HUES48 (cell line): ENCODE results near the gene THEMIS2.
"Not testable (repeated sequence)": the region's sequence is repeated elsewhere in the genome, so short reads cannot be mapped to it uniquely, and the experiment has no call there.

ENCODE experiments used
- H3K27ac ChIP-seq: one replicate; pipeline ENCODE4 v1.7.0; 2013; ENCODE audit warnings: low read depth, low read length, inconsistent platforms
- H3K27me3 ChIP-seq: 2 replicates; pipeline ENCODE4 v1.6.1; 2013; ENCODE audit warnings: mild to moderate bottlenecking, low read length; ENCODE audit not compliant: control insufficient read depth, insufficient read depth
- H3K36me3 ChIP-seq: 2 replicates; pipeline ENCODE4 v1.6.1; 2013; ENCODE audit warnings: low read length; ENCODE audit not compliant: control insufficient read depth, insufficient read depth
- H3K4me1 ChIP-seq: 2 replicates; pipeline ENCODE4 v1.6.1; 2013; ENCODE audit warnings: mild to moderate bottlenecking, low read length; ENCODE audit not compliant: control insufficient read depth, insufficient read depth
- H3K4me3 ChIP-seq: 2 replicates; pipeline ENCODE4 v1.5.1; 2013; ENCODE audit warnings: mild to moderate bottlenecking, low read depth, low read length
- H3K9ac ChIP-seq: 2 replicates; pipeline ENCODE4 v1.6.1; 2013; ENCODE audit warnings: mild to moderate bottlenecking, low read depth, low read length, moderate library complexity
- H3K9me3 ChIP-seq: 2 replicates; pipeline ENCODE4 v1.6.1; 2013; ENCODE audit warnings: low read length; ENCODE audit not compliant: control insufficient read depth, insufficient read depth

Gene THEMIS2

DNA sequence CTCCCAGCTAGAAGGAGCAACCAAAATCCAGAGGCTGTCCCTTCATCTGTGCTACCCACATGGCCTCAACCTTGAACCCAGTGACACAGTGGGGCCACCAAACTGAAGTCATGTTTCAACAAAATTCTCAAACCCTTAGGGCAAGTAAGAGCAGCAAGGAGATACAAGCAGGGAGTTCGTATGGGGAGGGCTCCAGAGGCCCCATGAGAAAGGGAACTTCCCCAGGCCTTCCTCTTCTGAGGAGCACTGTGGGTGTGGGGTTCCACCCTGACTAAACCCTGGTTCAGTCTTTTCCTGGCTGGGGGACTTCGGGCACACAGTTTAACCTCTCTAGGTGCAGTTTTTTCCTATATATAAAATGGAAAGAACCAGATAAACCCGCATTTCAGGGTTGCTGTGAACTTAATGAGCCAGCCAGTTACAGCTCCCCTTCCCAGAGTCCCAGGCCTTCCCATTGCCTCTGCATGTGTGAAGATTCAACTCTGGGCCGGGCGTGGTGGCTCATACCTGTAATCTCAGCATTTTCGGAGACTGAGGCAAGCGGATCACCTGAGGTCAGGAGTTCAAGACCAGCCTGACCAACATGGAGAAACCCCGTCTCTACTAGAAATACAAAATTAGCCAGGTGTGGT is 8.0 kb upstream of the THEMIS2 start:
- Histone ChIP-seq H3K36me3 (no peaks in the 10 kb centered on the region), H3K27ac (no peak overlapping the region), H3K9me3 (no peaks in the 10 kb centered on the region), H3K9ac (no peak overlapping the region), H3K4me1 (no peaks in the 10 kb centered on the region), H3K27me3 (no peaks in the 10 kb centered on the region), H3K4me3 (no peak overlapping the region)

DNA sequence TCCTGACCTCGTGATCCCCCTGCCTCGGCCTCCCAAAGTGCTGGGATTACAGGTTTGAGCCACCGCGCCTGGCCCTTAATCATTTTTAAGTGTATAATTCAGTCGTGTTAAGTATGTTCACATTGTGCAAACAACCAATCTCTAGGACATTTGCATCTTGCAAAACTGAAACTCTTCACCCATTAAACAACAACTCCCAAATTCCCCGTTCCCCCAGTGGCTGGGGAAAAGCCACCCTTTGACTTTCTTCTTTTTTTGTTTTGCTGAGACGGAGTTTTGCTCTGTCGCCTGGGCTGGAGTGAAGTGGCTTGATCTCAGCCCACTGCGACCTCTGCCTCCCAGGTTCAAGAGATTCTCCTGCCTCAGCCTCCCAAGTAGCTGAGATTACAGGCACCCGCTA is 6.5 kb upstream of the THEMIS2 start:
- no peaks in the 10 kb centered on the region for H3K4me1 ChIP-seq
- H3K4me3 ChIP-seq = no peak overlapping the region
- no peaks in the 10 kb centered on the region for H3K9me3 ChIP-seq
- no peaks in the 10 kb centered on the region for H3K36me3 ChIP-seq
- no peak overlapping the region for H3K9ac ChIP-seq
- no peaks in the 10 kb centered on the region for H3K27me3 ChIP-seq
- H3K27ac ChIP-seq = no peak overlapping the region

DNA sequence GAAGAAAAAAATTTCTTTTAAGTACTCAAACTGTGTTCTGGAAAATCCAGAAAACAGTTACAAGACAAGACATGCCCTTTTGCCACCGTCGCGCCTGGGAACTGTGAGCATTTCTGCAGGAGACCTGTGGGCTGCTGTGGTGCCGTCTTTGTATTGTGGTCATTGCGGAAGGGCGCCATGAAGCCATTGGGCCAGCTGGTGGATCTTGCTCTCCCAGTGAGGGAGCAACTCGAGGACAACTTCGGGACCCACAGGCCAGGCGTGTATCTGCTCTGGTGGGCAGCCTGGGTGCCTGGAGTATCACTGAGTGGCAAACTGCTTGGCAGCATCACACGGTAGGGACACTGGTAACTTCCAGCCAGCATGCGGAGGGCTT is 3.8 kb upstream of the THEMIS2 start:
- Histone ChIP-seq H3K36me3 (no peaks in the 10 kb centered on the region), H3K9ac (no peak overlapping the region), H3K4me3 (no peak overlapping the region), H3K4me1 (no peaks in the 10 kb centered on the region), H3K27ac (no peak overlapping the region), H3K9me3 (no peaks in the 10 kb centered on the region), H3K27me3 (no peaks in the 10 kb centered on the region)

DNA sequence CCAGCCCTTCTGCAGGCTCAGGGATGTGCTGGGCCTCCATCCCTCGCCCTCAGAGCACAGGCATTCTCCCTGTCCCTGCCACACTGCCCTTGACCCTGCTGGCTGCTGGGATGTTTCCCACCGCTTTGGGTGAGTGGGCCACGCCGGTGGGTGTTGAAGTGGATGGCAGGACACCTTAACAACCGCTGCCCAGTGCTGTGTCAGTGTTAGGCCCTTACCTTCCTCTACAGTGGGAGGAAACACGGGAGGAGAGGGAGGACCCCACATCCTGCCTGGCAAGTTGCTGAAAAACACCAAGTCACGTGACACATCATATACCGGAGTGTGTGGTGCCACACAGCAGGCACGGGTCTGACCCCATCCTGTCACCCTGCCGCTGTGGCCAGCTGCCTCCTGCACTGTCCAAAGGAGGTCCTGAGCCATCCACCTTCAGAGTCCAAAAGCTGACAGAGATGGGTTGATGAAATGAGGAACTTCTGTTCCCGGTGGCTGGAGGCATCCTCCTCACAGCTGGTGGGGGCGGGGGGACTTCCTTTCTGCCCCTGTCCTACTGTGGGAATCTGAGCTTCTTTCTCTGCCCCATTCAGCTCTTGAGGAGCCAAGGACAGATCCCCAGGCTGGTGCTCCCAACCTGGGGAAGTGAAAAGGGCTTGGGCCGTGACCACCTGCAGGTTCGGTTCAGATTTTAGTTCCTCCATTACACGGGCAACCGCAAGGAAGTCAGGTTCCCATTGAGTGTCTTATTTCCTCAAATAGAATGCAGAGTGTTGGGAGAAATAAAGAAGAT is 3.2 kb upstream of the THEMIS2 start:
- Histone ChIP-seq H3K27ac (no peak overlapping the region), H3K27me3 (no peaks in the 10 kb centered on the region), H3K4me3 (no peak overlapping the region), H3K4me1 (no peaks in the 10 kb centered on the region), H3K36me3 (no peaks in the 10 kb centered on the region), H3K9me3 (no peaks in the 10 kb centered on the region), H3K9ac (no peak overlapping the region)

DNA sequence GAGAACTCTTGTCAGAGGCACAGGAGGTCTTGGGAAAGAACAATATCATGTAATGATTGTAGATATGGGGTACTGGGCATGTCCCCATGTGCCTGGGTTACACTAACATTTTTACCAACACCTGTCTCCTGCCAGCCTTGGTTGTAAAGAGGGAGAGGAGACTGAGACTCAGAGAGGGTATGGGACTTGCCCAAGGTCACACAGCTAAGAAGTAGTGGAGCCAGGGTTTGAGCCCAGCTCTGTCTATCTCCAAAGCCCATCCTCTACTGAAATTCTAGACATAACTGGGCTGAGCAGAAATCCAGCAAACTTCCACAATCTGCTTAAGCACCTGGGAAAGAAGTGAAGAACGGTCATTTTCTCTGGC is 2.6 kb upstream of the THEMIS2 start:
- Histone ChIP-seq H3K9me3 (no peaks in the 10 kb centered on the region), H3K27me3 (no peaks in the 10 kb centered on the region), H3K27ac (no peak overlapping the region), H3K4me1 (no peaks in the 10 kb centered on the region), H3K36me3 (no peaks in the 10 kb centered on the region), H3K9ac (no peak overlapping the region), H3K4me3 (no peak overlapping the region)

DNA sequence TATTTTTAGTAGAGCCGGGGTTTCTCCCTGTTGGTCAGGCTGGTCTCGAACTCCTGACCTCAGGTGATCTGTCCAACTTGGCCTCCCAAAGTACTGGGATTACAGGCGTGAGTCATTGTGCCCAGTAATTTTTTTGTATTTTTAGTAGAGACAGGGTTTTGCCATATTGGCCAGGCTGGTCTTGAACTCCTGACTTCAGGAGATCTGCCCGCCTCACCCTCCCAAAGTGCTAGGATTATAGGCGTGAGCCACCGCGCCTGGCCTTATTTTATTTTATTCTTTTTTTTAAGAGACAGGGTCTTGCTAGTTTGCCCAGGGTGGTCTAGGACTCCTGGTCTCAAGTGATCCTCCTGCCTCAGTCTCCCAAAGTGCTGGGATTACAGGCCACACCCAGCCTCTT is 1.3 kb upstream of the THEMIS2 start:
- not testable (repeated sequence) for H3K4me3 ChIP-seq, H3K4me1 ChIP-seq, H3K27me3 ChIP-seq, H3K27ac ChIP-seq, H3K9me3 ChIP-seq, H3K36me3 ChIP-seq, H3K9ac ChIP-seq

DNA sequence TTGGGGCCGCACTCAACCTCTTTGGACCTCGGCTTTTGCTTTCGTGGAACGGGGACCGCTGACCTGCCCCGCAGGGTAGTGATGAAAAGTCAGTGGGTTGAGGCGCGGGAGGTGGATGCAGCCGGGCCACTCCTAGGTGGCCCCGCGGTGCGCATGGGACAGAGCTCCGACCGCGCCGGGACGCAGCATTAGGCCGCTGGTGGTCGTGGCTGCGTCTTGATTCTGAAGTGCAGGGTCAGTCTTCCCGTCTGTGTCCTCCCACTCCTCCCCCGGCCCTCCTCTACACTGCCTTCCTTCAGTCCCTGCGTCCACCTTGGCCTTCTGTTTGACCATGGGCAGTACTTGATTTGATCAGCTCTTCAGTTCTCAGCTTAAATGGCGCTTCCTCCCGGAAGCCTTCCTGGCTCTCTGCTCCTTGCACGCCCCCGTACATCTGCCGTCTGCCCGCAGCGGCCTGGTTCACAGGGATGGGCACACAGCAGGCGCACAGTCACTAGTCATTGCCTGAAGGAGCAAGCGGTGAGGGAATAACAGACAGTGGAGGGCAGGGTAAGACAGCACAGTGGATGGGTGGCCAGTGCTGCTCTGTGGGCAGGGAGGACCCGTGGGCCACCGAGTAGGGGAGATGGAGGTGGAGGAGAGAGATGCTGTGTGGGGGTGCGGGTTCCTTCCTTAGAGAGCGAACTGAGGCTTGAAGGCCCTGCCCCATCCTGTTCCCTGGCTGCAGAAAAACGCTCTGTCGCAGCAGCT is 633 bp downstream of the THEMIS2 start:
- Histone ChIP-seq H3K9me3 (no peaks in the 10 kb centered on the region), H3K27ac (no peak overlapping the region), H3K4me3 (peak overlapping the region; percentile 84), H3K4me1 (no peaks in the 10 kb centered on the region), H3K9ac (peak overlapping the region; percentile 10; the same call in 1 of the 2 replicates), H3K27me3 (no peaks in the 10 kb centered on the region), H3K36me3 (no peaks in the 10 kb centered on the region)

DNA sequence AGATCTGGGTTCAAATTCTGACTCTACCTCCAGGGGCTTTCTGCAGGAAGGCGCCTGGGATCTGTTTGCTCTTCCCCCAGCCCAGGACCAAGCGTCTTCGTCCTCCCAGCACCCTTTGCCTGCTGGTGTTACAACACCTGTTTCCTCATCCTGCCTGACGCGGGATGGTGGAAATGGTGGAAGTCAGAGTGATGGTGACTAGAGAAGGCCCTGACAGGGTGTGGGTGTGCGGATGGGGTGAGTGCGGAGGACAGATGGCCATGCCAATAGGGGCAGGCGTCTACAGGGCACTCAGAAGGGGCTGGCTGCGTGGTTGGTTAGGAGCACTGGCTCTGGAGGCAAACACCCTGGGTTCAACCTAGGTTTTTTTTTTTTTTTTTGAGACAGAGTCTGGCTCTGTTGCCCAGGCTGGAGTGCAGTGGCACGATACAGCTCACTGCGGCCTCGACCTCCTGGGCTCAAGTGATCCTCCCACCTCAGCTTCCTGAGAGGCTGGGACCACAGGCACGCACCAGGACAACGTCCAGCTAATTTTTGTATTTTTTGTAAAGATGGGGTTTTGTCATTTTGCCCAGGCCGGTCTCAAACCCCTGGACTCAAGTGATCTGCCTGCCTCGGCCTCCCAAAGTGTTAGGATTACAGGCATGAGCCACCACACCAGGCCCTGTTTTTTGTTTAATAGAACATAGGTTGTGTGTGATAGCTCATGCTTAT is 1.5 kb downstream of the THEMIS2 start:
- Histone ChIP-seq H3K9me3 (no peaks in the 10 kb centered on the region), H3K4me1 (no peaks in the 10 kb centered on the region), H3K27me3 (no peaks in the 10 kb centered on the region), H3K4me3 (no peak overlapping the region), H3K36me3 (no peaks in the 10 kb centered on the region), H3K9ac (no peak overlapping the region), H3K27ac (no peak overlapping the region)

DNA sequence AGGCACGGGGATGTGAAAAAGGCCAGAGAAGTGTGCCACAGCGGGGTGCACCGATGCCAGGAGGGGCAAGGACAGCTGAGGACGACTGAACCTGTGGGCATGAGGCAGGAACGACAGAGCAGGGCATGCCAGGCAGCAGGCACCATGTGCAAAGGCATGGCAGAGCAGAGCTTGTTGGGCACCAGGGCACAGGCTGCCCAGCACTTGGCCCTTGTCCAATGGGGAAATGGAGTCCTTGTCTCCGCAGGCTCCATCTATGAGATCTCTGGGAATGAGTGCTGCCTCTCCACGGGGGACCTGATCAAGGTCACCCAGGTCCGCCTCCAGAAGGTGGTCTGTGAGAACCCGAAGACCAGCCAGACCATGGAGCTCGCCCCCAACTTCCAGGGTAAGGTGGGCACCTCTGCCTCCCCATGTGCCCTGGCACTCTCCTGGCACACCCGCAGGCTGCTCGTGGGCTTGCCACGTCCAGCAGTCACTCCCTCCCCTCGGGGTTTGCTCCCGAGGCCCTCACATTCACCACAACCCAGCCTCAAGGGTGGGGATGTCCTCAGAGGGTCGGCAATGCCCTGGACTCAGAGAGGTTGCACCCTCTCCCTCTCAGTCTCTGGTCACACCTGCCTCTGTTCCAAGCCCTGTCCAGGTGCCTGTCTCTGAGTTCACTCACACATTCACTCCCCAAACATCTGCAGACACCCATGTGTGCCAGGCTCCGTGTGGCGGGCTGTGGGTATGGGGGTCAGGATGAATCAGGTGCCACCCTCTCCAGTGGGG is 4.2 kb downstream of the THEMIS2 start:
- H3K27ac ChIP-seq = no peak overlapping the region
- H3K4me3 ChIP-seq = no peak overlapping the region
- H3K4me1 ChIP-seq = no peaks in the 10 kb centered on the region
- H3K9me3 ChIP-seq = no peaks in the 10 kb centered on the region
- H3K36me3 ChIP-seq = peaks cover 9% of the 10 kb centered on the region; the same call in 1 of the 2 replicates
- no peaks in the 10 kb centered on the region for H3K27me3 ChIP-seq
- H3K9ac ChIP-seq = no peak overlapping the region

DNA sequence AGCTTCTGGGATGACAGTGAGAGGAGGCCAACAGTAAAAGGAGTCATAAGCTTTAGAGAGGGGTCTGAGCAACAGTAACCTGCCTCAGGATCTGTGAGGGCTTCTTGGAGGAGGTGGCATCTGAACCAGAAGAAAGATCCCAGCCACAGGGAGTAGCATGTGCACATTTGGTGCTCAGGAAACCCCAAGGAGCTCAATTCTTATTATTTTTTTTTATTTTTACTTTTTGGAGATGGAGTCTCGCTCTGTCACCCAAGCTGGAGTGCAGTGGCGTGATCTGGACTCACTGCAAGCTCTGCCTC is 4.7 kb downstream of the THEMIS2 start:
- H3K9ac ChIP-seq = no peak overlapping the region
- H3K27me3 ChIP-seq = no peaks in the 10 kb centered on the region
- no peaks in the 10 kb centered on the region for H3K9me3 ChIP-seq
- H3K27ac ChIP-seq = no peak overlapping the region
- H3K4me3 ChIP-seq = no peak overlapping the region
- H3K36me3 ChIP-seq = peaks cover 12% of the 10 kb centered on the region
- H3K4me1 ChIP-seq = no peaks in the 10 kb centered on the region
